ENCODE data around the gene ZSCAN5C.

The ZSCAN5C gene

DNA sequence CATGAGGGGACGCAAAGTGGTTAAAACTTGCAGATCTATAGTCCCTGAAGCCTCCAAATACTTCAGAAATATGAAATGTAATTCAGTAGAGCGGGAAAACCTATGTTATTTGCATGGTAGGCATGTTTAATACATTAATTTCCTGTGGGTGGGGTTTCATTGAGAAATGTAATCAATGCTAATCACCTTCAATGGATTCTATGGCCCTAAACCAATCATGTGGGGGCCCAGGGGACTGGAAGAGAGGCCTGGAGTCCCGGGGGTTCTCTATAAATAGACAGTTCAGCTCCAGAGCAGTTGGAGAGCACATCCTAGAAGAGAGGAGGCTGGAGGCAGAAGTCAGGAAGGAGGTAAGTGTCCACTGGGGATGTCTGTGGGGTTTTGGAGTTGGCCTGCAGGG, at the start of gene ZSCAN5C:
TSS of gene ZSCAN5C (plus strand) at position 301 of the 400 bp plus-strand sequence. CDS start 3,641 bp downstream, outside the sequence.
- no peak for DNase-seq (ENCODE audit: low read depth)
- no peak for TF ChIP-seq CTCF (conservative IDR thresholded peaks at IDR 0.05; ENCODE audit: low read depth, low read length)
- H3K4me3 ChIP-seq (ENCODE audit: low read length) = no peak within 1 kb of the TSS

- no peak for DNase-seq (ENCODE audit: low read depth)
- TF ChIP-seq CTCF (conservative IDR thresholded peaks at IDR 0.05; ENCODE audit: low read depth, low read length) = no peak
- no peak overlapping the region for H3K4me3 ChIP-seq (ENCODE audit: low read length)
Measured at GRCh38 chr19:56152644-56153043, 49.4 kb upstream of the ZSCAN5C start.

- DNase-seq (ENCODE audit: low read depth) = no peak
- H3K4me3 ChIP-seq (ENCODE audit: low read length) = no peak overlapping the region
- no peak for TF ChIP-seq CTCF (conservative IDR thresholded peaks at IDR 0.05; ENCODE audit: low read depth, low read length)
Measured at GRCh38 chr19:56153507-56153906, 48.6 kb upstream of the ZSCAN5C start.

DNA sequence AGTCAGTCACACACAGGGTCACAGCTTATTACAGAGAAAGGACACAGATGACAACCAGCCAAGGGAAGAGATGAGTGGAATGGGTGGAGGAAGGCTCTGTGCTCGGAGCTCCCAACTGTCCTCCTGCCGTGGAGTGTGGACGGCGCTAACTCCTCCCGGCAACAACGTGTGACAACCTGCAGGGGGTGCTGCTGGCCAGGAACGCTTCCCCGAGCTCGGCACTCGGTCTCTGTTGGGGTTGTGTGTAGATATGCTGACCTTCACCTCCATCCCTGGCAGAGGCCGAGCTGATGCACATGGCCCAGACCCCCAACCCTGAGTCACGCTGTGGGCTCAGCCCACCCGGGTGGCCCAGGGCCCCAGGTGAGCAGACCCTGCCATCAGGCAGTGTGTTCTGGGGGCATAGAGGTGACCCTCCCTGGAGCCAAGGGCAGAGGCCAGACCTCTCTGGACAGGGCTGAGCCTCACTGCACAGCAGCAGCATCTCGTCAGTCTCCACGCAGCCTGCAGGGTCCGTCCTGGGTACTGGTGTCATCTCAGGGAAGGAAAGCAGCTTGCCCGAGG, 46.9 kb upstream of the ZSCAN5C start:
- peak; percentile 48 for TF ChIP-seq CTCF (conservative IDR thresholded peaks at IDR 0.05; ENCODE audit: low read depth, low read length)
- H3K4me3 ChIP-seq (ENCODE audit: low read length) = no peak overlapping the region
- DNase-seq (ENCODE audit: low read depth) = no peak

DNA sequence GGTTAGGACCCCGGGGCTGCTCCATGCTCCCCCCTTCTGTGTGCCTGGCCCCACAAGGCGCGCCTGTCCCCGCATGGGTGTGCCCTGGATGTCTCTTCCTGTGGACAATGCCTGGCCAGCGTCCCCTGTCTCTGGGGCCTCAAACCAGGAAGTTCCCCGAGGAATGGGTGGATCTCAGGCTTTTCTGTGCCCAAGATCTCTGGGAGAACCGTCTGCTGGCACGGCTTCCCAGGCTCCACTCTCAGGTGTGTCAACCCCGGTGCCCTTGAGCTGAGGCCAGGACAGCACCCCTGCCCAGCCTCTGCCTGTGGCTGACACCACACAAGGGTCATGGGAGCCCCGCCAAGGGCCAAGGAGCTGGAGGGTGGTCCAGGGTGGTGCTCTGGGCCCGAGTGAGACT, 45.3 kb upstream of the ZSCAN5C start:
- no peak for DNase-seq (ENCODE audit: low read depth)
- TF ChIP-seq CTCF (conservative IDR thresholded peaks at IDR 0.05; ENCODE audit: low read depth, low read length) = no peak
- H3K4me3 ChIP-seq (ENCODE audit: low read length) = no peak overlapping the region

GRCh38 chr19:56158170-56158757, 43.8 kb upstream of the ZSCAN5C start:
- H3K4me3 ChIP-seq (ENCODE audit: low read length) = no peak overlapping the region
- no peak for TF ChIP-seq CTCF (conservative IDR thresholded peaks at IDR 0.05; ENCODE audit: low read depth, low read length)
- DNase-seq (ENCODE audit: low read depth) = no peak

DNA sequence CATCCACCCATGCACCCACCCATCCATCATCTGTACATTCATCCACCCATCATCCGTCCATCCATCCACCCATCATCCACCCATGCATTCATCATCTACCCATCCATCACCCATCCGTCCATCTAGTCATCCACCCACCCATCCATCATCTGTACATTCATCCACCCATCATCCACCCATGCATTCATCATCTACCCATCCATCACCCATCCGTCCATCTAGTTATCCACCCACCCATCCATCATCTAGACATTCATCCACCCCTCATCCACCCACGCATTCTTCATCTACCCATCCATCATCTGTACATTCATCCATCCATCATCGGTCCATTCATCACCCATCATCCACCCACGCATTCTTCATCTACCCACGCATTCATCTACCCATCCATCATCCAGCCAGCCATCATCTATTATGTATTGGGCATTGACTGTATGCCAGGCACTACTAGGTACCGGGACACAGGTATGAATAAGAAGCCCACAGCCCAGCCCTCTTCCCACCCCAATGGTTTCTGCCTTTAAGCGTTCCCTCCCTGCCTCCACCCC, 43.0 kb upstream of the ZSCAN5C start:
- no peak overlapping the region for H3K4me3 ChIP-seq (ENCODE audit: low read length)
- no peak for DNase-seq (ENCODE audit: low read depth)
- TF ChIP-seq CTCF (conservative IDR thresholded peaks at IDR 0.05; ENCODE audit: low read depth, low read length) = no peak

All from retinal pigment epithelial cell (primary cell).